ENCODE data around the gene MRPL23. TPM values are rescaled to one million over a fixed set of nuclear protein-coding genes. Genes with fewer than 3 reads are reported as not detected.

The MRPL23 gene
- total and polyA plus RNA-seq, 9 of the 15 experiments (the other 6 are each of a cell fraction or from before 2014, with no cell fraction given): 0.44 to 109 (median 37.4) TPM

DNA sequence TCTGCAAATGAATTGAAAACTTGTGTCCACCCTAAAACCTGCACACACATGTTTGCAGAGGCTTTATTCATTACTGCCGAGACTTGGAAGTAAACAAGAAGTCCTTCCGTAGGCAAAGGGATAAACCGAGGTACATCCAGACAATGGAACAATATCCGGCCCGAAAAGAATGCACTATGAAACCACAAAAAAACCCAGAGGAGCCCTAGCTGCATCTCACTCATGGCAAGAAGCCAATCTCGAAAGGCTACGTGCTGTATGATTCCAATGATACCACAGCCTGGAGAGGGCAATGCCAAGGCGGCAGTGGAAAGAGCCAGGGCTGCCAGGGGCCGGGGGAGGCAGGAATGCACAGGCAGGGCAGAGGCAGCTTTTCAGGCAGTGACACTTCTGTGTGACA is 3.2 kb upstream of the MRPL23 start:
- peaks cover 0 to 19% of the 10 kb centered on the region in 2 experiments; a peak in 3 of 5 replicates for H3K4me1 ChIP-seq (replicated peaks in 1 of 2; ENCODE audit: control insufficient read depth in 2 of 2, insufficient read depth in 2 of 2, low read length in 2 of 2)
- peak; percentile 51 for TF ChIP-seq NFIC (IDR thresholded peaks at IDR 0.05)
- no peak for TF ChIP-seq MTA2 (IDR thresholded peaks at IDR 0.05; ENCODE audit: low read depth)
- no peak for DNase-seq (ENCODE audit: extremely low read depth in 1 of 4, low spot score in 3 of 4)
- ChIA-PET POLR2A (interaction anchor here (1.2 to 1.3 kb wide), 2 partner anchors 42 to 48 kb away, joined by 3 to 5 read pairs; no protein-coding TSS in a partner anchor), CTCF (ENCODE audit: low intra/inter-chr PET ratio) (no interaction called here)
- 25% methylated on average over 9 of the region's 9 CpGs for WGBS (ENCODE audit: insufficient coverage, low coverage, missing lambda C conversion rate)
- H3K9me1 ChIP-seq (ENCODE audit: control insufficient read depth, insufficient read depth, low read length): no peaks in the 10 kb centered on the region
- no peak for ATAC-seq
- H3K79me2 ChIP-seq (ENCODE audit: control insufficient read depth, insufficient read depth, low read length): no peaks in the 10 kb centered on the region
- no peak overlapping the region for H3K4me3 ChIP-seq
- peaks cover 0 to under 1% of the 10 kb centered on the region in 2 experiments; a peak in 1 of 5 replicates for H3K27me3 ChIP-seq (ENCODE audit: control insufficient read depth in 2 of 2, insufficient read depth in 2 of 2, low read length in 2 of 2)
- no peak overlapping the region for H3K27ac ChIP-seq (ENCODE audit: extremely low read depth, low read depth, low read length)
- in situ Hi-C loops (cut with MboI) (loop anchor here (5.0 kb wide), 1 partner anchor 47 kb away; no protein-coding TSS in a partner anchor), intact Hi-C loops (cut with micrococcal nuclease) (no loop called here)
- H2AFZ ChIP-seq (ENCODE audit: low read depth, low read length): 0 out of 2 replicates have a peak overlapping the region, but pooled peaks have one; percentile 28
- BruUV-seq (replicated peaks): no TSS peak
- H3K36me3 ChIP-seq (ENCODE audit: control insufficient read depth, insufficient read depth, low read length): no peaks in the 10 kb centered on the region
- no peak for FAIRE-seq
- no peaks in the 10 kb centered on the region for H4K20me1 ChIP-seq (replicated peaks; ENCODE audit: control insufficient read depth, insufficient read depth, low read length)
- H3K9me3 ChIP-seq (replicated peaks; ENCODE audit: control insufficient read depth, insufficient read depth, low read depth, low read length): no peaks in the 10 kb centered on the region
- no peak overlapping the region for H3K9ac ChIP-seq (ENCODE audit: insufficient read depth in 1 of 2, low read depth in 2 of 2, low read length in 2 of 2)
- H3K4me2 ChIP-seq (ENCODE audit: insufficient read depth, low read length): no peak overlapping the region

DNA sequence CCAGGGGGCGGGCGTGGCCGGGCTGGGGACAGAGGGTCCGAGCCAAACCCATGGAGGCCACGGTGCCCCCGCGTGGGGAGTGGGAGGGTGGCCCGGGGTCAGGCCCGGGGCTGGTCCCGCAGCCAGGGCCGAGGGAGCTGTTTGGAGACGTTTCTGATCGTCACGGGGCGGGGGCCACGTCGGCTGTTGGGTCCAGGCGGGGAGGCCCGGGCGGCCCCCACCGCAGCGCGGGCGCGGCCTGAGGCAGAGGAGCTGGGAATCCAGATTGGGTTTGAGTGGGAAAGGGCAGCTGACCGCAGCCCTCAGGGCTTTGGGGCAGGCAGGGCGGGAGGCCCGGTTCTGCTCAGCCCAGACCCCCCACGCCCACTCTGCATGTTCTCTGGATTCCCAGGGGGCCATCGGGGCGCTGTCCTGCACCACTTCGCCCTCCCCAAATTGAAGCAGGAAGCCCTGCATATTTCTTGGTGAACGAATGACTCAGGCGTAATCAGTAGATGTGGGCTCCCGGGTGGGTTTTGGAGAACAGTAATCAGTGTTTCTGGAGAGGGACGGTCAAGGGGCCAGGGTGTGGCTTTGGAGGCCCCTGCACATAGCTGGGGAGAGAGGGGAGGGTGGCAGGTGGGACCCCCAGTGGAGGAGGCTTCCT is 583 bp downstream of the MRPL23 start:
- FAIRE-seq (peak; percentile 62), ATAC-seq (peak; percentile 66), DNase-seq (ENCODE audit: extremely low read depth in 1 of 4, low spot score in 3 of 4) (no peak)
- H3K4me2 ChIP-seq (ENCODE audit: insufficient read depth, low read length): no peak overlapping the region
- no peaks in the 10 kb centered on the region for H3K36me3 ChIP-seq (ENCODE audit: control insufficient read depth, insufficient read depth, low read length)
- no peaks in the 10 kb centered on the region for H3K79me2 ChIP-seq (ENCODE audit: control insufficient read depth, insufficient read depth, low read length)
- H4K20me1 ChIP-seq (replicated peaks; ENCODE audit: control insufficient read depth, insufficient read depth, low read length): no peaks in the 10 kb centered on the region
- no peaks in the 10 kb centered on the region for H3K9me1 ChIP-seq (ENCODE audit: control insufficient read depth, insufficient read depth, low read length)
- no CpG with 5 or more reads among the region's 36 CpGs for WGBS (ENCODE audit: insufficient coverage, low coverage, missing lambda C conversion rate)
- no peaks in the 10 kb centered on the region for H3K9me3 ChIP-seq (replicated peaks; ENCODE audit: control insufficient read depth, insufficient read depth, low read depth, low read length)
- no peak overlapping the region for H3K4me3 ChIP-seq
- intact Hi-C loops (cut with micrococcal nuclease) (no loop called here), in situ Hi-C loops (cut with MboI) (no loop called here)
- H3K4me1 ChIP-seq (replicated peaks in 1 of 2; ENCODE audit: control insufficient read depth in 2 of 2, insufficient read depth in 2 of 2, low read length in 2 of 2): peaks cover 0 to 5% of the 10 kb centered on the region in 2 experiments; a peak in 3 of 5 replicates
- ChIA-PET CTCF (ENCODE audit: low intra/inter-chr PET ratio) (interaction anchor here (0.7 to 3.3 kb wide), 3 partner anchors 52 to 253 kb away, joined by 3 to 25 read pairs (median 3); no protein-coding TSS in a partner anchor), POLR2A (interaction anchor here (0.6 to 1.1 kb wide), 2 partner anchors 10 to 13 kb away, joined by 3 to 6 read pairs; no protein-coding TSS in a partner anchor)
- H3K27me3 ChIP-seq (ENCODE audit: control insufficient read depth in 2 of 2, insufficient read depth in 2 of 2, low read length in 2 of 2): no peaks in the 10 kb centered on the region
- H3K27ac ChIP-seq (ENCODE audit: extremely low read depth, low read depth, low read length): no peak overlapping the region
- TF ChIP-seq ZKSCAN3 (CRISPR knock-in tag; IDR thresholded peaks at IDR 0.05): no peak
- TF ChIP-seq, protein P1, sequence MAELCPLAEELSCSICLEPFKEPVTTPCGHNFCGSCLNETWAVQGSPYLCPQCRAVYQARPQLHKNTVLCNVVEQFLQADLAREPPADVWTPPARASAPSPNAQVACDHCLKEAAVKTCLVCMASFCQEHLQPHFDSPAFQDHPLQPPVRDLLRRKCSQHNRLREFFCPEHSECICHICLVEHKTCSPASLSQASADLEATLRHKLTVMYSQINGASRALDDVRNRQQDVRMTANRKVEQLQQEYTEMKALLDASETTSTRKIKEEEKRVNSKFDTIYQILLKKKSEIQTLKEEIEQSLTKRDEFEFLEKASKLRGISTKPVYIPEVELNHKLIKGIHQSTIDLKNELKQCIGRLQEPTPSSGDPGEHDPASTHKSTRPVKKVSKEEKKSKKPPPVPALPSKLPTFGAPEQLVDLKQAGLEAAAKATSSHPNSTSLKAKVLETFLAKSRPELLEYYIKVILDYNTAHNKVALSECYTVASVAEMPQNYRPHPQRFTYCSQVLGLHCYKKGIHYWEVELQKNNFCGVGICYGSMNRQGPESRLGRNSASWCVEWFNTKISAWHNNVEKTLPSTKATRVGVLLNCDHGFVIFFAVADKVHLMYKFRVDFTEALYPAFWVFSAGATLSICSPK (IDR thresholded peaks at IDR 0.05; ENCODE audit: borderline replicate concordance): no peak
- H3K9ac ChIP-seq (ENCODE audit: insufficient read depth in 1 of 2, low read depth in 2 of 2, low read length in 2 of 2): no peak overlapping the region
- BruUV-seq (replicated peaks): no TSS peak
- no peak overlapping the region for H2AFZ ChIP-seq (ENCODE audit: low read depth, low read length)

Measured in K562 (cell line).